Testis (tissue), 3 donors: ENCODE results near the gene BCKDHB. TPM values are rescaled to one million over a fixed set of nuclear protein-coding genes. Genes with fewer than 3 reads are reported as not detected.
A peak's percentile ranks its signal among the peaks of the same experiment; 100 is the strongest.

Experiments used
- DNase-seq: peaks from one replicate; pipeline ENCODE4 v3.0.0-alpha.2; 2019
- H3K27ac ChIP-seq, 2 donors: fragments of 200-600 bp; sonication (generic); one replicate each; pipeline ENCODE4 v1.5.1; 2019
- H3K27me3 ChIP-seq: fragments of 200-600 bp; sonication (generic); one replicate; pipeline ENCODE4 v1.5.1; 2019
- H3K36me3 ChIP-seq: fragments of 200-600 bp; sonication (generic); one replicate; pipeline ENCODE4 v1.5.1; 2017; ENCODE audit warnings: low read depth; ENCODE audit errors: missing control alignments
- H3K4me1 ChIP-seq: fragments of 200-600 bp; sonication (generic); one replicate; pipeline ENCODE4 v1.5.1; 2019
- H3K4me3 ChIP-seq, 2 donors: fragments of 200-600 bp; sonication (generic); one replicate each; pipeline ENCODE4 v1.5.1; 2017 to 2019
- H3K9me3 ChIP-seq: fragments of 200-600 bp; sonication (generic); one replicate; pipeline ENCODE4 v1.5.1; 2017
- CTCF ChIP-seq, 3 experiments: fragments of 450-650 bp in 2 of 3; fragments of 200-600 bp in 1 of 3; sonication (generic) in 1 of 3; IDR thresholded peaks; one replicate each; pipeline ENCODE4 v1.5.1; 2016 to 2019; ENCODE audit warnings: antibody characterized with exemption in 3 of 3, mild to moderate bottlenecking in 2 of 3, moderate library complexity in 1 of 3
- POLR2A ChIP-seq: fragments of 450-650 bp; IDR thresholded peaks from one replicate; pipeline ENCODE4 v1.6.1; 2017; ENCODE audit warnings: antibody characterized with exemption, mild to moderate bottlenecking, moderate library complexity
- WGBS, 2 donors: methylation state at CpG; one replicate each; pipeline ENCODE4 v1.1.5; 2018; 5-methylcytosine and 5-hydroxymethylcytosine counted together
- intact Hi-C: fragments of 100-400 bp; cut with DNase I; formaldehyde crosslinking; loops from one replicate; pipeline ENCODE4 v1.15.1; 2023; ENCODE audit warnings: low total_unique reads
- polyA plus RNA-seq: library from polyadenylated mRNA; stranded (reverse); fragments of 350-450 nt; fragmentation: Illumina TruSeq; extraction: RNeasy Lipid Tissue Mini Kit (QIAGEN cat#74804); gene quantifications from one replicate; pipeline ENCODE4 v1.2.3, GENCODE V29; 2014; ENCODE audit warnings: low read depth, low replicate concordance; ENCODE audit not compliant: insufficient read depth
- total RNA-seq, 2 donors: library from RNA; depleted of rRNA; stranded (reverse); fragments of >200 nt; gene quantifications; one replicate each; pipeline ENCODE4 v1.2.3, GENCODE V29; 2016

The BCKDHB gene
- total and polyA plus RNA-seq, 3 donors from 2014 or later = 22.6 to 29.0 (median 23.3) TPM

DNA sequence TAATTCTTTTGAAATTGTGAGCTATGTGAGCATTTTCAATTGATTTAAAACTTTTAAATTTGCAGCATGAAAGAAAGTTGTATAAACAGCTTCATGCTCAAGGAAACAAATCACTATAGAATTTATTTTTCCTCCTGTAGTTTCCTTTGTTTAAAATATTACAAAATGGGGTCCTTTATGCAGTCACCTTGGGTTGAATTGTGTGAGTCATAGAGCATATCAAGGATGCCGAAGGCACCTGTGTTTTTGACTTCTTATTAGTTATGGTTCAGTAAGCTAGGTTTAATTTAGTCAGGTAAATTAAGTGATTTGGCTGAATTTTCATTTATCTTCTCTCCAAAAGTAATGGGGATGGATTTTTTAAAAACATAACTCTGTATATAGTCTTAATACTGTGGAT, 96.8 kb downstream of the BCKDHB start:
- Histone ChIP-seq H3K4me3 (no peak overlapping the region), H3K36me3 (no peaks in the 10 kb centered on the region), H3K27ac (no peak overlapping the region), H3K4me1 (no peaks in the 10 kb centered on the region), H3K9me3 (no peaks in the 10 kb centered on the region), H3K27me3 (no peaks in the 10 kb centered on the region)
- WGBS, 2 donors = 97% methylated on average over 1 of the region's 1 CpG
- no peak for TF ChIP-seq CTCF (IDR thresholded peaks at IDR 0.05)
- no peak for TF ChIP-seq POLR2A
- intact Hi-C loops = no loop called here
- DNase-seq = no peak

DNA sequence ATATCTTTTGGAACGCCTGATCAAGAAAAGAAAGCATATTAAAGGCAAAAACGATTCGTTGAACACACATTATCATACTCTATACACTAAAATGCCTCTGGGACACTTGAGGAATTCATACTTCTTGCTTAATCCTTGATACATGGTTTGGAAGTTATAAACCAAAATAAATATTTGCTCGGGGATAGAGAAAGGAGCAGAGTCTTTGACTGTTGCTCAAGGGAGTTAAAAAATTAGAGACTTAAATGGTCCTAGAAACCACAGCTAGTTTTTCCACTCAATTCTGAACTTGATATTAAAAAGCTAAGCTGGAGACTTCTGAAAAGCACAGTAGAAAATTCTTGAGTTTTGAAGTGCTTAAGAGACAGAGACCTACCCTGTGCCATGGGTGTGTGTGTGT, 98.9 kb downstream of the BCKDHB start:
- Histone ChIP-seq H3K36me3 (no peaks in the 10 kb centered on the region), H3K4me1 (no peaks in the 10 kb centered on the region), H3K4me3 (no peak overlapping the region), H3K27me3 (no peaks in the 10 kb centered on the region), H3K27ac (no peak overlapping the region), H3K9me3 (no peaks in the 10 kb centered on the region)
- 93% methylated on average over 4 of the region's 4 CpGs for WGBS, 2 donors
- intact Hi-C loops = no loop called here
- DNase-seq = no peak
- TF ChIP-seq POLR2A (no peak), CTCF (IDR thresholded peaks at IDR 0.05) (no peak)

DNA sequence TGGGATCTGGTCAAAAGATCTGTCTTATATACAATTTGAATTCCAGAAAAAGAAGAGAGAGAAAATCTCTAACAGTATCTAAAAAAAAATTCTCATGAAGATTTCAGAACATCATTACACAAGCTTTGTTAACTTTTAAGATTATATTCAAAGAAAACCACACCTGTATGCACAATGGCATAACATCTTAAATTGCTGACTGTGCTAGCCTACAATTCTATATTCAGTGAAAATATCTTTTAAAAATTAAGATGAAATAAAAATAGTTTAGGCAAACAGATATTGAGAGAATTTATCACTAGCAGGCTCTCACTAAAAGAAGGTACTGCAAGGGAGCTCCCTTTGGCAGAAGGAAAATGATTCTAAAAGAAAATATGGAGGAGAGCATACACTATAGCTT, 100.3 kb downstream of the BCKDHB start:
- Histone ChIP-seq H3K27ac (no peak overlapping the region), H3K4me3 (no peak overlapping the region), H3K36me3 (no peaks in the 10 kb centered on the region), H3K4me1 (peaks cover 10% of the 10 kb centered on the region), H3K27me3 (no peaks in the 10 kb centered on the region), H3K9me3 (no peaks in the 10 kb centered on the region)
- intact Hi-C loops = no loop called here
- TF ChIP-seq CTCF (IDR thresholded peaks at IDR 0.05) (no peak), POLR2A (no peak)
- DNase-seq = no peak

DNA sequence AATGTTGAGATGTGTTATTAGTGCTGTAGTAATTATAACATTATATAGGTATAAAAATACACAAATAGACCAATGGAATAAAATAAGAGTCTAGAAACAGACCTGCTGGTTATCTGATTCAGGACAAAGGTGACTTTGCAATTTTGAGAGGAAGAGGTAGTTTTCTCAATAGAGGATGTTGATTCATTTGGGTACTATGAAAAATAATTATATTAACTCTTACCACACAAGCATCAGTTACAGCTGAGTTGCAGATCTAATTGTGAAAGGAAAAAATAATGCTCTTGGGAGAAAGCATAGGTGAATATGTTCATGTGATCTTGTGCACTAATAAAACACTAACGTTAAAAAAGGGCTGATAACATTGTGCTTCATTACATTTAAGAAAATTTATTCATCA, 103.0 kb downstream of the BCKDHB start:
- H3K4me3 ChIP-seq = no peak overlapping the region
- 83 to 86% methylated on average over 1 of the region's 1 CpG for WGBS, 2 donors
- peaks cover 14% of the 10 kb centered on the region for H3K4me1 ChIP-seq
- TF ChIP-seq CTCF (IDR thresholded peaks at IDR 0.05) (no peak), POLR2A (no peak)
- no peak for DNase-seq
- H3K36me3 ChIP-seq = no peaks in the 10 kb centered on the region
- no peaks in the 10 kb centered on the region for H3K27me3 ChIP-seq
- H3K27ac ChIP-seq = no peak overlapping the region
- no peaks in the 10 kb centered on the region for H3K9me3 ChIP-seq
- intact Hi-C loops = no loop called here

- H3K4me3 ChIP-seq = no peak overlapping the region
- intact Hi-C loops = no loop called here
- peaks cover 14% of the 10 kb centered on the region for H3K4me1 ChIP-seq
- 42 to 57% methylated on average over 3 of the region's 3 CpGs for WGBS, 2 donors
- H3K27me3 ChIP-seq = no peaks in the 10 kb centered on the region
- TF ChIP-seq CTCF (IDR thresholded peaks at IDR 0.05) (no peak), POLR2A (no peak)
- H3K36me3 ChIP-seq = no peaks in the 10 kb centered on the region
- no peaks in the 10 kb centered on the region for H3K9me3 ChIP-seq
- H3K27ac ChIP-seq = no peak overlapping the region
- DNase-seq = peak; percentile 25
Observed at GRCh38 chr6:80210618-80211017, 104.1 kb downstream of the BCKDHB start.
